Spleen (tissue), 7 donors: ENCODE results near the gene LRFN5.

Source experiments
- CTCF ChIP-seq, 11 experiments: fragments of 200-600 bp in 7 of 11; fragments of 450-650 bp in 4 of 11; sonication (generic) in 4 of 11; IDR thresholded peaks in 8 of 11; conservative IDR thresholded peaks in 3 of 11; 1 replicate in 7 of 11; 2 replicates in 4 of 11; pipeline versions ENCODE4 v1.4.0 to v1.8.0; 2016 to 2021; ENCODE audit warnings: antibody characterized with exemption in 11 of 11, inconsistent platforms in 4 of 11, mild to moderate bottlenecking in 1 of 11
- POLR2A ChIP-seq, 3 donors: fragments of 450-650 bp; IDR thresholded peaks; one replicate each; pipeline ENCODE4 v1.5.1; 2017; ENCODE audit warnings: antibody characterized with exemption in 3 of 3, mild to moderate bottlenecking in 1 of 3
- donor health status: DM: no; HTN: no; CAD: no; lungs with moderate emphysema.
- donor health status: DM: no; HTN: no; CAD: no.
- donor health status: DM: no; HTN: no; CAD: no.

- no peak for TF ChIP-seq POLR2A (IDR thresholded peaks at IDR 0.05)
- no peak for TF ChIP-seq CTCF (IDR thresholded peaks at IDR 0.05 in 8 of 11, conservative IDR thresholded peaks at IDR 0.05 in 3 of 11)
Measured at GRCh38 chr14:41785696-41786095, 179.0 kb downstream of the LRFN5 start.
